HepG2 (cell line): ENCODE results near the gene CAMK2G. TPM values are rescaled to one million over a fixed set of nuclear protein-coding genes. Genes with fewer than 3 reads are reported as not detected.

Source experiments
- CENPT ChIP-seq: sonication (generic); formaldehyde crosslinking; IDR thresholded peaks from 2 replicates; pipeline ENCODE4 v1.8.0; 2022; ENCODE audit warnings: low read depth, mild to moderate bottlenecking, moderate library complexity, missing genetic modification reagents
- MTF2 ChIP-seq: sonication (generic); formaldehyde crosslinking; IDR thresholded peaks from 2 replicates; pipeline ENCODE4 v1.5.0; 2020; ENCODE audit warnings: missing genetic modification reagents, borderline replicate concordance
- NR1H2 ChIP-seq: sonication (generic); formaldehyde crosslinking; IDR thresholded peaks from 2 replicates; pipeline ENCODE4 v1.8.1; 2022; ENCODE audit warnings: low read depth, missing genetic modification reagents, borderline replicate concordance
- RXRB ChIP-seq: IDR thresholded peaks from 2 replicates; pipeline ENCODE4 v1.6.1; 2016; ENCODE audit warnings: borderline replicate concordance, missing genetic modification reagents, missing compliant biosample characterization
- SYNCRIP ChIP-seq: fragments of 200-400 bp; formaldehyde crosslinking; IDR thresholded peaks from 2 replicates; pipeline ENCODE4 v1.6.1; 2018; ENCODE audit warnings: mild to moderate bottlenecking, low read depth, low read length; ENCODE audit not compliant: insufficient read depth
- XBP1 ChIP-seq: sonication (generic); formaldehyde crosslinking; IDR thresholded peaks from 2 replicates; pipeline ENCODE4 v1.5.0; 2020; ENCODE audit warnings: missing genetic modification reagents
- ZFAT ChIP-seq: sonication (generic); formaldehyde crosslinking; conservative IDR thresholded peaks from 2 replicates; pipeline ENCODE4 v1.8.1; 2023; ENCODE audit warnings: missing genetic modification reagents, inconsistent platforms
- ZIK1 ChIP-seq: sonication (generic); formaldehyde crosslinking; IDR thresholded peaks from 2 replicates; pipeline ENCODE4 v1.5.0; 2020; ENCODE audit warnings: mild to moderate bottlenecking, low read depth, missing genetic modification reagents, borderline replicate concordance
- ZNF234 ChIP-seq: sonication (generic); formaldehyde crosslinking; conservative IDR thresholded peaks from 2 replicates; pipeline ENCODE4 v1.5.1; 2020; ENCODE audit warnings: mild to moderate bottlenecking, missing genetic modification reagents
- ZNF431 ChIP-seq: sonication (generic); formaldehyde crosslinking; IDR thresholded peaks from 2 replicates; pipeline ENCODE4 v1.9.0; 2022; ENCODE audit warnings: missing genetic modification reagents, low read depth, mild to moderate bottlenecking, borderline replicate concordance
- ZNF614 ChIP-seq: IDR thresholded peaks from 2 replicates; pipeline ENCODE4 v1.6.1; 2018; ENCODE audit warnings: missing biosample characterization, missing genetic modification reagents, inconsistent platforms, borderline replicate concordance
- ZNF780A ChIP-seq: sonication (generic); formaldehyde crosslinking; IDR thresholded peaks from 2 replicates; pipeline ENCODE4 v1.8.0; 2022; ENCODE audit warnings: mild to moderate bottlenecking, missing genetic modification reagents, moderate library complexity
- polyA plus RNA-seq, 8 experiments: library from polyadenylated mRNA; depleted of rRNA in 3 of 8; stranded (reverse) in 7 of 8; unstranded in 1 of 8; fragments of >200 nt; fragmentation: Illumina TruSeq in 4 of 8; extraction: Trizol in 4 of 8; gene quantifications; 2 replicates each; pipeline versions ENCODE4 v1.2.1 to v1.2.3, GENCODE V29; 2011 to 2016; ENCODE audit warnings: low read depth in 4 of 8, missing spikeins in 1 of 8, mixed read lengths in 1 of 8; ENCODE audit not compliant: insufficient read depth in 1 of 8
- total RNA-seq, 5 experiments: library from RNA; depleted of rRNA; stranded (reverse); fragments of >200 nt; fragmentation: Illumina TruSeq; extraction: Trizol; gene quantifications; 2 replicates each; pipeline ENCODE4 v1.2.3, GENCODE V29; 2016; ENCODE audit warnings: low read depth in 1 of 5
- TF ChIP-seq, protein P1 (sequence below): sonication (generic); formaldehyde crosslinking; IDR thresholded peaks from 2 replicates; pipeline ENCODE4 v1.9.0; 2021; ENCODE audit warnings: mild to moderate bottlenecking, missing genetic modification reagents
- TF ChIP-seq, protein P2 (sequence below): sonication (generic); formaldehyde crosslinking; IDR thresholded peaks from 2 replicates; pipeline ENCODE4 v1.5.0; 2020; ENCODE audit warnings: missing genetic modification reagents
- TF ChIP-seq, protein P3 (sequence below), 2 experiments: sonication (generic) in 1 of 2; formaldehyde crosslinking in 1 of 2; IDR thresholded peaks; 2 replicates each; pipeline versions ENCODE4 v1.4.0 to v1.6.1; 2016 to 2020; ENCODE audit warnings: borderline replicate concordance in 1 of 2, low read depth in 1 of 2, mild to moderate bottlenecking in 1 of 2, missing genetic modification reagents in 1 of 2
- TF ChIP-seq, protein P4 (sequence below): sonication (generic); formaldehyde crosslinking; IDR thresholded peaks from 2 replicates; pipeline ENCODE4 v1.8.1; 2023; ENCODE audit warnings: mild to moderate bottlenecking, missing genetic modification reagents

CAMK2G gene
- total and polyA plus RNA-seq, 2 of the 13 experiments (the other 11 are each of a cell fraction or from before 2014, with no cell fraction given), result 15.9 to 18.8 TPM

DNA sequence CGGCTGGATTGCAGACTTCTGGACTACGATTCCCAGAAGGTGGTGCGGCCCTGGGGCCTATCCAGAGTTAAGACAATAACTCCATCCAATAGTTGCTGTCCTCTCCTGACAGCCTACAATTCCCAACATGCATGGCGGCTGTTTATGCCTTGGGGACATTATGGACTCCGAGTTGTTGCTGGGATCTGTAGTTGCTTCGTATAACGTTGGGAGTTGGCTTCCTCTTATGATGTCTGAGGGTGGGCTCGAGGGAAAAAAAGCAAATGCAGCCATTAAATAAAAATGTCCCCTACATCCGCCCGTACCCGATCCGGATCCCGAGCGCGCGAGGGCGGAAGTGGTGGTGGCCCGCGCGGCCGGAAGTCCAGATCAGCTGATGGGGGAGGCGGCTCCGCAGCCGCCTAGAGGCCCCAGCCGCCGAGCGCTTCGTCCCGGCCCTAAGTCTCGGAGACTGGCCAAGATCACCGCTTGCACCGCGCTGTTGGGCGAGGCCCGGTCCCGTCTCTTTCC lies 89.1 kb downstream of the CAMK2G start, which contains the start of gene ZSWIM8 (continued):
- TF ChIP-seq, protein P1, sequence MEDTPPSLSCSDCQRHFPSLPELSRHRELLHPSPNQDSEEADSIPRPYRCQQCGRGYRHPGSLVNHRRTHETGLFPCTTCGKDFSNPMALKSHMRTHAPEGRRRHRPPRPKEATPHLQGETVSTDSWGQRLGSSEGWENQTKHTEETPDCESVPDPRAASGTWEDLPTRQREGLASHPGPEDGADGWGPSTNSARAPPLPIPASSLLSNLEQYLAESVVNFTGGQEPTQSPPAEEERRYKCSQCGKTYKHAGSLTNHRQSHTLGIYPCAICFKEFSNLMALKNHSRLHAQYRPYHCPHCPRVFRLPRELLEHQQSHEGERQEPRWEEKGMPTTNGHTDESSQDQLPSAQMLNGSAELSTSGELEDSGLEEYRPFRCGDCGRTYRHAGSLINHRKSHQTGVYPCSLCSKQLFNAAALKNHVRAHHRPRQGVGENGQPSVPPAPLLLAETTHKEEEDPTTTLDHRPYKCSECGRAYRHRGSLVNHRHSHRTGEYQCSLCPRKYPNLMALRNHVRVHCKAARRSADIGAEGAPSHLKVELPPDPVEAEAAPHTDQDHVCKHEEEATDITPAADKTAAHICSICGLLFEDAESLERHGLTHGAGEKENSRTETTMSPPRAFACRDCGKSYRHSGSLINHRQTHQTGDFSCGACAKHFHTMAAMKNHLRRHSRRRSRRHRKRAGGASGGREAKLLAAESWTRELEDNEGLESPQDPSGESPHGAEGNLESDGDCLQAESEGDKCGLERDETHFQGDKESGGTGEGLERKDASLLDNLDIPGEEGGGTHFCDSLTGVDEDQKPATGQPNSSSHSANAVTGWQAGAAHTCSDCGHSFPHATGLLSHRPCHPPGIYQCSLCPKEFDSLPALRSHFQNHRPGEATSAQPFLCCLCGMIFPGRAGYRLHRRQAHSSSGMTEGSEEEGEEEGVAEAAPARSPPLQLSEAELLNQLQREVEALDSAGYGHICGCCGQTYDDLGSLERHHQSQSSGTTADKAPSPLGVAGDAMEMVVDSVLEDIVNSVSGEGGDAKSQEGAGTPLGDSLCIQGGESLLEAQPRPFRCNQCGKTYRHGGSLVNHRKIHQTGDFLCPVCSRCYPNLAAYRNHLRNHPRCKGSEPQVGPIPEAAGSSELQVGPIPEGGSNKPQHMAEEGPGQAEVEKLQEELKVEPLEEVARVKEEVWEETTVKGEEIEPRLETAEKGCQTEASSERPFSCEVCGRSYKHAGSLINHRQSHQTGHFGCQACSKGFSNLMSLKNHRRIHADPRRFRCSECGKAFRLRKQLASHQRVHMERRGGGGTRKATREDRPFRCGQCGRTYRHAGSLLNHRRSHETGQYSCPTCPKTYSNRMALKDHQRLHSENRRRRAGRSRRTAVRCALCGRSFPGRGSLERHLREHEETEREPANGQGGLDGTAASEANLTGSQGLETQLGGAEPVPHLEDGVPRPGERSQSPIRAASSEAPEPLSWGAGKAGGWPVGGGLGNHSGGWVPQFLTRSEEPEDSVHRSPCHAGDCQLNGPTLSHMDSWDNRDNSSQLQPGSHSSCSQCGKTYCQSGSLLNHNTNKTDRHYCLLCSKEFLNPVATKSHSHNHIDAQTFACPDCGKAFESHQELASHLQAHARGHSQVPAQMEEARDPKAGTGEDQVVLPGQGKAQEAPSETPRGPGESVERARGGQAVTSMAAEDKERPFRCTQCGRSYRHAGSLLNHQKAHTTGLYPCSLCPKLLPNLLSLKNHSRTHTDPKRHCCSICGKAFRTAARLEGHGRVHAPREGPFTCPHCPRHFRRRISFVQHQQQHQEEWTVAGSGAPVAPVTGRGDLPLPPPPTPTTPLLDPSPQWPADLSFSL (CRISPR knock-in tag), result no peak
- no peak for TF ChIP-seq CENPT (CRISPR knock-in tag)
- no peak for TF ChIP-seq ZIK1 (CRISPR knock-in tag)
- TF ChIP-seq ZNF234 (CRISPR knock-in tag), result no peak
- TF ChIP-seq, protein P2, sequence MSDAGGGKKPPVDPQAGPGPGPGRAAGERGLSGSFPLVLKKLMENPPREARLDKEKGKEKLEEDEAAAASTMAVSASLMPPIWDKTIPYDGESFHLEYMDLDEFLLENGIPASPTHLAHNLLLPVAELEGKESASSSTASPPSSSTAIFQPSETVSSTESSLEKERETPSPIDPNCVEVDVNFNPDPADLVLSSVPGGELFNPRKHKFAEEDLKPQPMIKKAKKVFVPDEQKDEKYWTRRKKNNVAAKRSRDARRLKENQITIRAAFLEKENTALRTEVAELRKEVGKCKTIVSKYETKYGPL (CRISPR knock-in tag), result no peak
- TF ChIP-seq, protein P3, sequence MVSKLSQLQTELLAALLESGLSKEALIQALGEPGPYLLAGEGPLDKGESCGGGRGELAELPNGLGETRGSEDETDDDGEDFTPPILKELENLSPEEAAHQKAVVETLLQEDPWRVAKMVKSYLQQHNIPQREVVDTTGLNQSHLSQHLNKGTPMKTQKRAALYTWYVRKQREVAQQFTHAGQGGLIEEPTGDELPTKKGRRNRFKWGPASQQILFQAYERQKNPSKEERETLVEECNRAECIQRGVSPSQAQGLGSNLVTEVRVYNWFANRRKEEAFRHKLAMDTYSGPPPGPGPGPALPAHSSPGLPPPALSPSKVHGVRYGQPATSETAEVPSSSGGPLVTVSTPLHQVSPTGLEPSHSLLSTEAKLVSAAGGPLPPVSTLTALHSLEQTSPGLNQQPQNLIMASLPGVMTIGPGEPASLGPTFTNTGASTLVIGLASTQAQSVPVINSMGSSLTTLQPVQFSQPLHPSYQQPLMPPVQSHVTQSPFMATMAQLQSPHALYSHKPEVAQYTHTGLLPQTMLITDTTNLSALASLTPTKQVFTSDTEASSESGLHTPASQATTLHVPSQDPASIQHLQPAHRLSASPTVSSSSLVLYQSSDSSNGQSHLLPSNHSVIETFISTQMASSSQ (IDR thresholded peaks at IDR 0.05; ENCODE audit: low read depth), result no peak
- TF ChIP-seq, protein P3 (CRISPR knock-in tag; IDR thresholded peaks at IDR 0.05; ENCODE audit: borderline replicate concordance), result no peak
- TF ChIP-seq, protein P4, sequence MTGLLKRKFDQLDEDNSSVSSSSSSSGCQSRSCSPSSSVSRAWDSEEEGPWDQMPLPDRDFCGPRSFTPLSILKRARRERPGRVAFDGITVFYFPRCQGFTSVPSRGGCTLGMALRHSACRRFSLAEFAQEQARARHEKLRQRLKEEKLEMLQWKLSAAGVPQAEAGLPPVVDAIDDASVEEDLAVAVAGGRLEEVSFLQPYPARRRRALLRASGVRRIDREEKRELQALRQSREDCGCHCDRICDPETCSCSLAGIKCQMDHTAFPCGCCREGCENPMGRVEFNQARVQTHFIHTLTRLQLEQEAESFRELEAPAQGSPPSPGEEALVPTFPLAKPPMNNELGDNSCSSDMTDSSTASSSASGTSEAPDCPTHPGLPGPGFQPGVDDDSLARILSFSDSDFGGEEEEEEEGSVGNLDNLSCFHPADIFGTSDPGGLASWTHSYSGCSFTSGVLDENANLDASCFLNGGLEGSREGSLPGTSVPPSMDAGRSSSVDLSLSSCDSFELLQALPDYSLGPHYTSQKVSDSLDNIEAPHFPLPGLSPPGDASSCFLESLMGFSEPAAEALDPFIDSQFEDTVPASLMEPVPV (CRISPR knock-in tag), result no peak
- no peak for TF ChIP-seq ZNF614
- TF ChIP-seq ZFAT (CRISPR knock-in tag), result no peak
- no peak for TF ChIP-seq MTF2 (CRISPR knock-in tag)
- TF ChIP-seq RXRB, result no peak
- no peak for TF ChIP-seq ZNF780A (CRISPR knock-in tag)
- TF ChIP-seq ZNF431 (CRISPR knock-in tag), result no peak
- TF ChIP-seq SYNCRIP, result no peak
- no peak for TF ChIP-seq XBP1 (CRISPR knock-in tag)
- no peak for TF ChIP-seq NR1H2 (CRISPR knock-in tag)
